Fibroblast of the aortic adventitia (primary cell): ENCODE data around the gene SNIP1. TPM values are rescaled to one million over a fixed set of nuclear protein-coding genes. Genes with fewer than 3 reads are reported as not detected.
A peak's percentile ranks its signal among the peaks of the same experiment; 100 is the strongest.

ENCODE experiments used
- DNase-seq: peaks from one replicate; pipeline ENCODE4 v3.0.0-alpha.2; 2010; ENCODE audit warnings: low read depth
- H3K4me3 ChIP-seq: 2 replicates; pipeline ENCODE4 v1.5.1; 2011; ENCODE audit warnings: low read depth, mild to moderate bottlenecking, control low read depth, low read length, moderate library complexity
- total RNA-seq: library from RNA; depleted of rRNA; stranded (reverse); fragments of >200 nt; gene quantifications from 2 replicates; pipeline ENCODE4 v1.2.3, GENCODE V29; 2012; ENCODE audit warnings: low replicate concordance
- TF ChIP-seq, protein P1 (sequence below): IDR thresholded peaks from 2 replicates; pipeline ENCODE4 v1.5.1; 2011; ENCODE audit warnings: mild to moderate bottlenecking, low read length, control low read depth, inconsistent platforms; ENCODE audit not compliant: insufficient read depth

Gene SNIP1
- total RNA-seq, 1 donor = 12.9 TPM

DNA sequence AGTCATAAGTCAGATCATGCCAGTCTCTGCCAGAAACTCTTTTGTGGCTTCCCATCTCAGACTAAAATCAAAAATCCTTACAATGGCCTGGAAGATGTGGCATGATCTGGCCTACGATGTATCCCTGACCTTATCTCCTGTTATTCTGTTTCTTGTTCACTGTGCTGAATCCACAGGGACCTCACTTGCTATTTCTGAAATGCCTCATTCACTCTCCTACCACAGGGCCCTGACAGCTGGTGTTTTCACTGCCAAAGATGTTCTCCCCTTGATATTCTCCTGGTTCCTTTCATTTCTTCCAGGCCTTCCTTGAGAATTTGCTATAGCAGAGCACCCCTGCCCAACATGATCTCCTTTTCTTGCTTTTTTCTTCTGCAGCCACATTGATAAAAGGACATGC is 4.3 kb upstream of the SNIP1 start:
- no peak for DNase-seq
- TF ChIP-seq, protein P1, sequence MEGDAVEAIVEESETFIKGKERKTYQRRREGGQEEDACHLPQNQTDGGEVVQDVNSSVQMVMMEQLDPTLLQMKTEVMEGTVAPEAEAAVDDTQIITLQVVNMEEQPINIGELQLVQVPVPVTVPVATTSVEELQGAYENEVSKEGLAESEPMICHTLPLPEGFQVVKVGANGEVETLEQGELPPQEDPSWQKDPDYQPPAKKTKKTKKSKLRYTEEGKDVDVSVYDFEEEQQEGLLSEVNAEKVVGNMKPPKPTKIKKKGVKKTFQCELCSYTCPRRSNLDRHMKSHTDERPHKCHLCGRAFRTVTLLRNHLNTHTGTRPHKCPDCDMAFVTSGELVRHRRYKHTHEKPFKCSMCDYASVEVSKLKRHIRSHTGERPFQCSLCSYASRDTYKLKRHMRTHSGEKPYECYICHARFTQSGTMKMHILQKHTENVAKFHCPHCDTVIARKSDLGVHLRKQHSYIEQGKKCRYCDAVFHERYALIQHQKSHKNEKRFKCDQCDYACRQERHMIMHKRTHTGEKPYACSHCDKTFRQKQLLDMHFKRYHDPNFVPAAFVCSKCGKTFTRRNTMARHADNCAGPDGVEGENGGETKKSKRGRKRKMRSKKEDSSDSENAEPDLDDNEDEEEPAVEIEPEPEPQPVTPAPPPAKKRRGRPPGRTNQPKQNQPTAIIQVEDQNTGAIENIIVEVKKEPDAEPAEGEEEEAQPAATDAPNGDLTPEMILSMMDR = no peak
- H3K4me3 ChIP-seq = no peak overlapping the region

DNA sequence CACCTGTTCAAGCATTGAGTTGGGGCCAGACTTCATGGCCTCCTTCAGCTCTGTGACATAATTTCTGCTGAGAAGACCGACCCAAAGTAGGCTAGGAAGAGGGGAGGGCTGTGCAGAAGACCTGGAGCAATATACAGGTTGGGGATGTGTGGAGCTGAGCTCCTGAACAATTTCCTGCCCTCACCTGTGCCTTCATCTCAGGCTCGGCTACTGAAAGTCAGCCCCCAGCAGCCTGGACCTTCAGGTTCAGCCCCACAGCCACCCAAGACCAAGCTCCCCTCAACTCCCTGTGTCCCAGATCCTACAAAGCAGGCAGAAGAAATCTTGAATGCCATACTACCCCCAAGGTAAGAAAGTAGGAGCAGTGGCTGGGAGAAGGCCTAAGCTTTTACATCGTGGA is 3.3 kb upstream of the SNIP1 start:
- TF ChIP-seq, protein P1 = no peak
- peak overlapping the region; percentile 61 for H3K4me3 ChIP-seq
- no peak for DNase-seq

DNA sequence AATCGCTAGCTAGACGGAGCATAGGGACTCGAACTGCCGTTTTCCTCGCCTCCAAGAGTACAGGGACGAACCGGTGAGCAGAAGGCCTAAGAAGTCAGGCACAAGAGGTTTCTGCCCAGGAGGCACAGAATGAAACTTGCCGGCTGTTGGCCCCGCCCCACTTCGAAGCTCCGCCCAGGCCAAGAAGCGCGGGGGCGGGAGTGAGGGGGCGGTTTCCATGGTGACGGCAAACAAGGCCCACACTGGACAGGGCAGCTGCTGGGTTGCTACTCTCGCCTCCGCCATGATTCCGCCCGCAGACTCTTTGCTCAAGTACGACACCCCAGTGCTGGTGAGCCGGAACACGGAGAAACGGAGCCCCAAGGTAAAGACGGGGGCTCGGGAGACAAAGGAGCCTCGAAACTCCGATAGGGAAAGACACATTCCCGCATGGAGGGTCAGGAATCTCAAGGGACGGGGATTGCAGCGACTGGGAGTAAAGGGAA is 2.7 kb upstream of the SNIP1 start, which contains the start of gene DNALI1:
Gene DNALI1, plus strand, starts transcription at position 229 of the 485 bp plus-strand sequence. Its CDS starts 55 bp downstream, at position 284.
- peak; percentile 85 for DNase-seq
- peak within 1 kb of the TSS; percentile 61 for H3K4me3 ChIP-seq
- TF ChIP-seq, protein P1 = no peak

DNA sequence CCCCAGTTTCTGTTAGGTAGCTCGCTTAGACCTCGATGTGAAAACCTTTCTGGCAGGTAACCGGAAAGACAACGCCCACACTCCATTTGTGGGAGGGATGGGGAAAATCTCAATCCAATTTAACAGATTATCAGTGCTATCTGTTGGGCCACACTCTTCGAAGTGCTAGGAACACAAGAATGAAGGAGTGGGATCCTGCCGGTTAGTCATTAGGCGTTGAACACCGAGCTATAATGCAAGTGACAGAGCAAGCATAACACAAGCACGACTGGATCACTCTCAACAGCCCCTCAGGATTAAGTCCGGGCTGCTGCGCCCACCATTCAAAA is 531 bp downstream of the SNIP1 start:
- no peak for DNase-seq
- peak overlapping the region; percentile 100 for H3K4me3 ChIP-seq
- TF ChIP-seq, protein P1 = no peak

DNA sequence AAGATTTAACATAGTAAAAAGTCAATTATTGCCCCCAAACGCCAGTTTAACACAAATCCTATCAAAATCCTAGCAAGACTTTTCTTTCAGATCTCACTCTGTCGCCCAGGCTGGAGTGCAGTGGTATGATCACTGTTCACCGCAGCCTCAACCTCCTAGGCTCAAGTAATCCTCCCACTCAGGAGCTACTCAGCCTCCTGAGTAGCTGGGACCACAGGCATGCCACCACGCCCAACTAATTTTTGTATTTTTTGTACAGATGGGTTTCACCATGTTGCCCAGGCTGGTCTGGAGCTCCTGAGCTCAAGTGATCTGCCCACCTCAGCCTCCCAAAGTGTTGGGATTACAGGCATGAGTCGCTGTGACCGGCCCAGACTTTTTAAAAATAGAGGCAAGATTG is 4.8 kb downstream of the SNIP1 start:
- TF ChIP-seq, protein P1 = no peak
- DNase-seq = peak; percentile 21
- H3K4me3 ChIP-seq = no peak overlapping the region

DNA sequence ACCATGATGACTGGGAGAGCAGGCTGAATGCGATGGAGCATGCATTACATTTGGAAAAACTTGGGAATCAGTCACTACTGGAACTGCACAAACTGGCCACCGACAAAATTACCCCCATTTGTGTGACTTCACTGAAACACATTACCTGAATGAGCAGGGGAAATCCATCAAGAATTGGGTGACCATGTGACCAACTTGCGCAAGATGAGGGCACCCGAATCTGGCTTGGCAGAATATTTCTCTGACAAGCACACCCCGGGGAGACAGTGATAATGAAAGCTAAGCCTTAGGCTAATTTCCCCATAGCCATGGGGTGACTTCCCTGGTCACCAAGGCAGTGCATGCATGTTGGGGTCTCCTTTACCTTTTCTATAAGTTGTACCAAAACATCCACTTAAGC is 9.1 kb downstream of the SNIP1 start:
- no peak for DNase-seq
- TF ChIP-seq, protein P1 = no peak
- H3K4me3 ChIP-seq = no peak overlapping the region

DNA sequence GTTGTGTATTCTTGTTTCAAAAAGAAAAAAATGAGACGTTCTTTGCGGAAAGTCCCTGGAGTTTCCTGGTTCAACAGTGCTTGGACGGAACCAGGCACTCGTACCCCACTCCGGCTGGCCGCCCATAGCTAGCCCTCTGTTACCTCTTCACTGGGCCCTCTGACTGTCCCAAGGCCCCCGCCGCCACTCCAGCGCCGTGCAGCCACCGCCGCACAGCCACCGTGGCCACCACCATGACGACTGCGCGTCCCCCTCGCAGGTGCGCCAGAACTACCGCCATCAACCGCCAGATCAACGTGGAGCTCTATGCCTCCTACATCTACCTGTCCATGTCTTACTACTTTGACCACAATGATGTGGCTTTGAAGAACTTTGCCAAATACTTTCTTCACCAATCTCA is 9.6 kb downstream of the SNIP1 start:
- H3K4me3 ChIP-seq = no peak overlapping the region
- no peak for DNase-seq
- TF ChIP-seq, protein P1 = no peak
